HEK293 (cell line): ENCODE data around the gene MBD4.

Experiments used
- FEZF1 ChIP-seq: fragments of 450-650 bp; formaldehyde crosslinking; IDR thresholded peaks from 2 replicates; pipeline ENCODE4 v1.5.1; 2016; ENCODE audit warnings: missing biosample characterization, missing genetic modification characterization
- INSM2 ChIP-seq: fragments of 450-650 bp; formaldehyde crosslinking; IDR thresholded peaks from 2 replicates; pipeline ENCODE4 v1.5.1; 2016; ENCODE audit warnings: missing biosample characterization, missing genetic modification characterization
- MZF1 ChIP-seq: fragments of 450-650 bp; formaldehyde crosslinking; IDR thresholded peaks from 2 replicates; pipeline ENCODE4 v1.5.1; 2017; ENCODE audit warnings: missing biosample characterization, missing genetic modification characterization, borderline replicate concordance
- PRDM1 ChIP-seq: fragments of 450-650 bp; formaldehyde crosslinking; IDR thresholded peaks from 2 replicates; pipeline ENCODE4; 2016; ENCODE audit warnings: missing biosample characterization, missing genetic modification characterization
- ZBTB11 ChIP-seq: fragments of 450-650 bp; formaldehyde crosslinking; conservative IDR thresholded peaks from 2 replicates; pipeline ENCODE4 v1.5.1; 2016; ENCODE audit warnings: low read depth, missing biosample characterization, missing genetic modification characterization
- ZBTB17 ChIP-seq: fragments of 450-650 bp; formaldehyde crosslinking; IDR thresholded peaks from 2 replicates; pipeline ENCODE4 v1.5.1; 2016; ENCODE audit warnings: missing biosample characterization, missing genetic modification characterization
- ZBTB7A ChIP-seq: fragments of 450-650 bp; formaldehyde crosslinking; IDR thresholded peaks from 2 replicates; pipeline ENCODE4 v1.5.1; 2016; ENCODE audit warnings: low read depth, missing biosample characterization, missing genetic modification characterization
- ZFHX2 ChIP-seq: fragments of 450-650 bp; formaldehyde crosslinking; conservative IDR thresholded peaks from 2 replicates; pipeline ENCODE4 v1.5.1; 2016; ENCODE audit warnings: missing biosample characterization, missing genetic modification characterization
- ZNF174 ChIP-seq: fragments of 450-650 bp; formaldehyde crosslinking; IDR thresholded peaks from 2 replicates; pipeline ENCODE4 v1.5.0; 2017; ENCODE audit warnings: missing biosample characterization, mild to moderate bottlenecking, missing genetic modification characterization
- ZNF19 ChIP-seq: fragments of 450-650 bp; formaldehyde crosslinking; IDR thresholded peaks from 2 replicates; pipeline ENCODE4; 2016; ENCODE audit warnings: missing biosample characterization, missing genetic modification characterization, low read depth
- ZNF221 ChIP-seq: fragments of 450-650 bp; formaldehyde crosslinking; IDR thresholded peaks from 2 replicates; pipeline ENCODE4 v1.5.1; 2017; ENCODE audit warnings: missing biosample characterization, missing genetic modification characterization, borderline replicate concordance
- ZNF324 ChIP-seq: fragments of 450-650 bp; formaldehyde crosslinking; IDR thresholded peaks from 2 replicates; pipeline ENCODE4 v1.5.1; 2016; ENCODE audit warnings: missing biosample characterization, missing genetic modification characterization
- ZNF391 ChIP-seq: fragments of 450-650 bp; formaldehyde crosslinking; IDR thresholded peaks from 2 replicates; pipeline ENCODE4 v1.5.1; 2016; ENCODE audit warnings: low read depth, missing biosample characterization, missing genetic modification characterization, borderline replicate concordance
- ZNF521 ChIP-seq: fragments of 450-650 bp; formaldehyde crosslinking; IDR thresholded peaks from 2 replicates; pipeline ENCODE4 v1.5.1; 2017; ENCODE audit warnings: missing biosample characterization, mild to moderate bottlenecking, missing genetic modification characterization
- ZNF561 ChIP-seq: fragments of 450-650 bp; IDR thresholded peaks from 2 replicates; pipeline ENCODE4 v1.5.1; 2018; ENCODE audit warnings: missing biosample characterization, missing genetic modification characterization, borderline replicate concordance
- ZNF76 ChIP-seq: fragments of 450-650 bp; formaldehyde crosslinking; IDR thresholded peaks from 2 replicates; pipeline ENCODE4; 2016; ENCODE audit warnings: low read depth, missing biosample characterization, missing genetic modification characterization, borderline replicate concordance
- ZNF776 ChIP-seq: fragments of 450-650 bp; formaldehyde crosslinking; IDR thresholded peaks from 2 replicates; pipeline ENCODE4 v1.5.0; 2017; ENCODE audit warnings: missing biosample characterization, missing genetic modification characterization, borderline replicate concordance
- ZSCAN23 ChIP-seq: fragments of 450-650 bp; formaldehyde crosslinking; IDR thresholded peaks from 2 replicates; pipeline ENCODE4 v1.5.1; 2016; ENCODE audit warnings: missing biosample characterization, missing genetic modification characterization
- TF ChIP-seq, protein P1 (sequence below): fragments of 450-650 bp; formaldehyde crosslinking; IDR thresholded peaks from 2 replicates; pipeline ENCODE4 v1.5.1; 2016; ENCODE audit warnings: missing biosample characterization, missing genetic modification characterization
- TF ChIP-seq, protein P2 (sequence below): fragments of 450-650 bp; formaldehyde crosslinking; IDR thresholded peaks from 2 replicates; pipeline ENCODE4 v1.5.1; 2016; ENCODE audit warnings: missing biosample characterization, missing genetic modification characterization
- TF ChIP-seq, protein P3 (sequence below): fragments of 450-650 bp; formaldehyde crosslinking; IDR thresholded peaks from 2 replicates; pipeline ENCODE4 v1.5.1; 2016; ENCODE audit warnings: missing biosample characterization, missing genetic modification characterization
- TF ChIP-seq, protein P4 (sequence below): fragments of 450-650 bp; formaldehyde crosslinking; IDR thresholded peaks from 2 replicates; pipeline ENCODE4 v1.5.1; 2016; ENCODE audit warnings: missing biosample characterization, missing genetic modification characterization
- TF ChIP-seq, protein P5 (sequence below): fragments of 450-650 bp; formaldehyde crosslinking; IDR thresholded peaks from 2 replicates; pipeline ENCODE4 v1.5.1; 2017; ENCODE audit warnings: missing biosample characterization, missing genetic modification characterization

Gene MBD4

DNA sequence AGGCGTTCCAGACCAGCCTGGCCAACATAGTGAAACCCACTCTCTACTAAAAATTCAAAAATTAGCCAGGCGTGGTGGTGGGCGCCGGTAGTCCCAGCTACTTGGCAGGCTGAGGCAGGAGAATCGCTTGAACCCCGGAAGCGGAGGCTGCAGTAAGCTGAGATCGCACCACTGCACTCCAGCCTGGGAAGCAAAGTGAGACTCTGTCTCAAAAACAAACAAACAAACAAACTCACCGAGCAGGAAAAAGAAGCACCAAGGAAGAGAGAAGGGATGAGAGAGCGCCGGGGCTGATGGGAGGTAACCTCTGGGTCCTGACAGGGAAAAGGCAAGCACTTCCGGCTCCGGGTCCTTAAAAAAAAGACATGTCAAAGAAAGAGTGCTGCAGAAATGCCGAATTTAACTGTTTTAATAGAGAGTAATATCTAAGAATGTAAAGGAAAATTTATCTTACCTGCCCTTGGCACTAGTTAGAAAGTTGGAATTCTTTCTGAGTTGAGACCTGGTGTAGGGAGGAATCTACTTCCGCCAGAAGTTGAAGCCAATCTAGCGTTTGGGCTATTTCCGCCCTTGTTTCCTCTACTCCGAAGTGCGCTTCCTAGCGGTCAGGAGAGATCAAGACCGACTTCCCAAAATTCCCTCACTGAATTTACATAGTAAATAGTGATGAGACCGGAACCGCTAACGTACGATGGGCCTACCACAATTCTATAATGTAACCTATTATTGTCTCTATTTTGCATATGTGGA lies 40.4 kb downstream of the MBD4 start (continued):
- no peak for TF ChIP-seq ZNF221 (tag by site-specific recombination)
- no peak for TF ChIP-seq ZNF561 (tag by site-specific recombination)
- peak; percentile 45; the same call in 1 of the 2 replicates for TF ChIP-seq ZNF324
- TF ChIP-seq ZSCAN23 (tag by site-specific recombination), result 0 out of 2 replicates have a peak, but pooled peaks have one; percentile 21
- TF ChIP-seq, protein P1, sequence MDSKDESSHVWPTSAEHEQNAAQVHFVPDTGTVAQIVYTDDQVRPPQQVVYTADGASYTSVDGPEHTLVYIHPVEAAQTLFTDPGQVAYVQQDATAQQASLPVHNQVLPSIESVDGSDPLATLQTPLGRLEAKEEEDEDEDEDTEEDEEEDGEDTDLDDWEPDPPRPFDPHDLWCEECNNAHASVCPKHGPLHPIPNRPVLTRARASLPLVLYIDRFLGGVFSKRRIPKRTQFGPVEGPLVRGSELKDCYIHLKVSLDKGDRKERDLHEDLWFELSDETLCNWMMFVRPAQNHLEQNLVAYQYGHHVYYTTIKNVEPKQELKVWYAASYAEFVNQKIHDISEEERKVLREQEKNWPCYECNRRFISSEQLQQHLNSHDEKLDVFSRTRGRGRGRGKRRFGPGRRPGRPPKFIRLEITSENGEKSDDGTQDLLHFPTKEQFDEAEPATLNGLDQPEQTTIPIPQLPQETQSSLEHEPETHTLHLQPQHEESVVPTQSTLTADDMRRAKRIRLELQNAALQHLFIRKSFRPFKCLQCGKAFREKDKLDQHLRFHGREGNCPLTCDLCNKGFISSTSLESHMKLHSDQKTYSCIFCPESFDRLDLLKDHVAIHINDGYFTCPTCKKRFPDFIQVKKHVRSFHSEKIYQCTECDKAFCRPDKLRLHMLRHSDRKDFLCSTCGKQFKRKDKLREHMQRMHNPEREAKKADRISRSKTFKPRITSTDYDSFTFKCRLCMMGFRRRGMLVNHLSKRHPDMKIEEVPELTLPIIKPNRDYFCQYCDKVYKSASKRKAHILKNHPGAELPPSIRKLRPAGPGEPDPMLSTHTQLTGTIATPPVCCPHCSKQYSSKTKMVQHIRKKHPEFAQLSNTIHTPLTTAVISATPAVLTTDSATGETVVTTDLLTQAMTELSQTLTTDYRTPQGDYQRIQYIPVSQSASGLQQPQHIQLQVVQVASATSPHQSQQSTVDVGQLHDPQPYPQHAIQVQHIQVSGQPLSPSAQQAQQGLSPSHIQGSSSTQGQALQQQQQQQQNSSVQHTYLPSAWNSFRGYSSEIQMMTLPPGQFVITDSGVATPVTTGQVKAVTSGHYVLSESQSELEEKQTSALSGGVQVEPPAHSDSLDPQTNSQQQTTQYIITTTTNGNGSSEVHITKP (tag by site-specific recombination), result peak; percentile 60; the same call in 1 of the 2 replicates
- TF ChIP-seq INSM2 (tag by site-specific recombination), result peak; percentile 82
- TF ChIP-seq ZNF391 (tag by site-specific recombination), result no peak
- no peak for TF ChIP-seq ZNF521 (tag by site-specific recombination)
- TF ChIP-seq, protein P2, sequence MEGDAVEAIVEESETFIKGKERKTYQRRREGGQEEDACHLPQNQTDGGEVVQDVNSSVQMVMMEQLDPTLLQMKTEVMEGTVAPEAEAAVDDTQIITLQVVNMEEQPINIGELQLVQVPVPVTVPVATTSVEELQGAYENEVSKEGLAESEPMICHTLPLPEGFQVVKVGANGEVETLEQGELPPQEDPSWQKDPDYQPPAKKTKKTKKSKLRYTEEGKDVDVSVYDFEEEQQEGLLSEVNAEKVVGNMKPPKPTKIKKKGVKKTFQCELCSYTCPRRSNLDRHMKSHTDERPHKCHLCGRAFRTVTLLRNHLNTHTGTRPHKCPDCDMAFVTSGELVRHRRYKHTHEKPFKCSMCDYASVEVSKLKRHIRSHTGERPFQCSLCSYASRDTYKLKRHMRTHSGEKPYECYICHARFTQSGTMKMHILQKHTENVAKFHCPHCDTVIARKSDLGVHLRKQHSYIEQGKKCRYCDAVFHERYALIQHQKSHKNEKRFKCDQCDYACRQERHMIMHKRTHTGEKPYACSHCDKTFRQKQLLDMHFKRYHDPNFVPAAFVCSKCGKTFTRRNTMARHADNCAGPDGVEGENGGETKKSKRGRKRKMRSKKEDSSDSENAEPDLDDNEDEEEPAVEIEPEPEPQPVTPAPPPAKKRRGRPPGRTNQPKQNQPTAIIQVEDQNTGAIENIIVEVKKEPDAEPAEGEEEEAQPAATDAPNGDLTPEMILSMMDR, result peak; percentile 68
- TF ChIP-seq, protein P3, sequence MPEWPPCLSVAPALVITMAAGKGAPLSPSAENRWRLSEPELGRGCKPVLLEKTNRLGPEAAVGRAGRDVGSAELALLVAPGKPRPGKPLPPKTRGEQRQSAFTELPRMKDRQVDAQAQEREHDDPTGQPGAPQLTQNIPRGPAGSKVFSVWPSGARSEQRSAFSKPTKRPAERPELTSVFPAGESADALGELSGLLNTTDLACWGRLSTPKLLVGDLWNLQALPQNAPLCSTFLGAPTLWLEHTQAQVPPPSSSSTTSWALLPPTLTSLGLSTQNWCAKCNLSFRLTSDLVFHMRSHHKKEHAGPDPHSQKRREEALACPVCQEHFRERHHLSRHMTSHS (tag by site-specific recombination), result no peak
- peak; percentile 8; the same call in 1 of the 2 replicates for TF ChIP-seq PRDM1 (tag by site-specific recombination)
- no peak for TF ChIP-seq MZF1
- TF ChIP-seq, protein P4, sequence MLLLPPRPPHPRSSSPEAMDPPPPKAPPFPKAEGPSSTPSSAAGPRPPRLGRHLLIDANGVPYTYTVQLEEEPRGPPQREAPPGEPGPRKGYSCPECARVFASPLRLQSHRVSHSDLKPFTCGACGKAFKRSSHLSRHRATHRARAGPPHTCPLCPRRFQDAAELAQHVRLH, result peak; percentile 54; the same call in 1 of the 2 replicates
- TF ChIP-seq ZBTB11, result peak; percentile 90
- TF ChIP-seq ZBTB7A (tag by site-specific recombination), result 0 out of 2 replicates have a peak, but pooled peaks have one; percentile 9
- TF ChIP-seq ZNF174, result no peak
- no peak for TF ChIP-seq ZNF19 (tag by site-specific recombination)
- TF ChIP-seq ZNF776 (tag by site-specific recombination), result no peak
- TF ChIP-seq, protein P5, sequence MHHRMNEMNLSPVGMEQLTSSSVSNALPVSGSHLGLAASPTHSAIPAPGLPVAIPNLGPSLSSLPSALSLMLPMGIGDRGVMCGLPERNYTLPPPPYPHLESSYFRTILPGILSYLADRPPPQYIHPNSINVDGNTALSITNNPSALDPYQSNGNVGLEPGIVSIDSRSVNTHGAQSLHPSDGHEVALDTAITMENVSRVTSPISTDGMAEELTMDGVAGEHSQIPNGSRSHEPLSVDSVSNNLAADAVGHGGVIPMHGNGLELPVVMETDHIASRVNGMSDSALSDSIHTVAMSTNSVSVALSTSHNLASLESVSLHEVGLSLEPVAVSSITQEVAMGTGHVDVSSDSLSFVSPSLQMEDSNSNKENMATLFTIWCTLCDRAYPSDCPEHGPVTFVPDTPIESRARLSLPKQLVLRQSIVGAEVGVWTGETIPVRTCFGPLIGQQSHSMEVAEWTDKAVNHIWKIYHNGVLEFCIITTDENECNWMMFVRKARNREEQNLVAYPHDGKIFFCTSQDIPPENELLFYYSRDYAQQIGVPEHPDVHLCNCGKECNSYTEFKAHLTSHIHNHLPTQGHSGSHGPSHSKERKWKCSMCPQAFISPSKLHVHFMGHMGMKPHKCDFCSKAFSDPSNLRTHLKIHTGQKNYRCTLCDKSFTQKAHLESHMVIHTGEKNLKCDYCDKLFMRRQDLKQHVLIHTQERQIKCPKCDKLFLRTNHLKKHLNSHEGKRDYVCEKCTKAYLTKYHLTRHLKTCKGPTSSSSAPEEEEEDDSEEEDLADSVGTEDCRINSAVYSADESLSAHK (tag by site-specific recombination), result no peak
- peak; percentile 97 for TF ChIP-seq FEZF1 (tag by site-specific recombination)
- TF ChIP-seq ZBTB17 (tag by site-specific recombination), result peak; percentile 86
- TF ChIP-seq ZFHX2 (tag by site-specific recombination), result no peak
- TF ChIP-seq ZNF76 (tag by site-specific recombination), result peak; percentile 97
